ENCODE measurements around the gene SPRED1.

The SPRED1 gene

GRCh38 chr15:38367476-38367875, 114.8 kb downstream of the SPRED1 start:
- no peak for DNase-seq

DNA sequence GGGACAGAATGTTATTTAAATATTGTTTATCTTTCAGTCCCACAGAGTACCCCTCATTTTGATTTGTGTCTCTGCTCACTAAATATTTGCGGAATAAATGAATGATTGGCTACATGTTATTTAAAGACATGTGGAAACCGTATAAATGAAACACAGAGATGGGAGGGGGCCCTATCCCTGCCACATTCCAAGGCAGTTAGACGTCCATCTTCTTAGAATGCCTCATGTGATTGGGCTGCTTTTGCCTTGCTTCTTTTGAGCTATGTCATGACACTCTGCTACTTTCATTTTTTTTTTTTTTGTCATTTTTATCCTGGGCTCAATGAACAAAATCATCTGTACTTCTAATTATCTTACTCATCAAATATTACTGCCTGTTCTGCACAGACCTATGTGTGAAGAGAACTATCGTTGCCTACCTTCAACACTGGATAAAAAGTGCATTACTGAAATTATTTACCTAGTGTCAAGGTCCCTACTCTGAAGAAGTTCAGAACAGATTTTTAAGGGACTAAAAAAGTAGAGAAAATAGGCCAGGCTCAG, 117.4 kb downstream of the SPRED1 start:
- DNase-seq, result no peak

- DNase-seq, result no peak
Measured at GRCh38 chr15:38373016-38373415, 120.4 kb downstream of the SPRED1 start.

- no peak for DNase-seq
Measured at GRCh38 chr15:38374029-38374428, 121.4 kb downstream of the SPRED1 start.

- peak in 2 of 4 experiments; percentile 15 to 21 for DNase-seq
Measured at GRCh38 chr15:38374556-38374955, 121.9 kb downstream of the SPRED1 start.

GRCh38 chr15:38376081-38376480, 123.4 kb downstream of the SPRED1 start:
- no peak for DNase-seq

GRCh38 chr15:38377636-38378035, 125.0 kb downstream of the SPRED1 start:
- DNase-seq, result peak in 2 of 4 experiments; percentile 21 to 30

DNA sequence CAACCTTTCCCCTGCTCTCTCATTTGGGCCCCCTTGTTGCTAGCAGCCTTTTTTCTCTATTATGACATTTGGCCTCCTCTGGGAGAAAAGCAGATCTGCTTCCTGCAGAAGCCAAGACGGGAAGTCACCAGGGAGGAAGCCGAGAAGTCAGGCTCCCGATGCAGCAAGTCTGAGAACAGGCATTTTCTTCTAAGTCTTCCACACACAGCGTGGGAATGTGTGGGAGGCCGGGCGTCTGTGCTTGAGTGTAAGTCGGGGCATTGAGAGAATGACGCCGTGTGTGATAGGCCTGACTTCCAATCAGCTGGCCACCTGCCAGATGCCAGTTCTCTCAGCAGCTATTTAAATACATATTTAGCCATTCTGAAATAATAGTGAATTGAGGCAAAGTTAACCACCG, 125.5 kb downstream of the SPRED1 start:
- DNase-seq, result peak; percentile 74 to 86 (median 83)

- DNase-seq, result peak; percentile 53 to 67 (median 59)
Measured at GRCh38 chr15:38389924-38390542, 137.4 kb downstream of the SPRED1 start.

GRCh38 chr15:38391191-38391590, 138.6 kb downstream of the SPRED1 start:
- no peak for DNase-seq

- peak in 3 of 4 experiments; percentile 17 to 49 (median 25) for DNase-seq
Measured at GRCh38 chr15:38398134-38398533, 145.5 kb downstream of the SPRED1 start.

GRCh38 chr15:38401106-38401505, 148.5 kb downstream of the SPRED1 start:
- DNase-seq, result no peak

GRCh38 chr15:38401701-38402100, 149.1 kb downstream of the SPRED1 start:
- DNase-seq, result no peak

- DNase-seq, result no peak
Measured at GRCh38 chr15:38406436-38406835, 153.8 kb downstream of the SPRED1 start.
